Kidney epithelial cell (primary cell): ENCODE measurements around the gene AGBL3. TPM values are rescaled to one million over a fixed set of nuclear protein-coding genes. Genes with fewer than 3 reads are reported as not detected.
"Not testable (repeated sequence)": the region's sequence is repeated elsewhere in the genome, so short reads cannot be mapped to it uniquely, and the experiment has no call there.

Experiments
- DNase-seq: peaks from one replicate; pipeline ENCODE4 v3.0.0-alpha.2; 2010; ENCODE audit warnings: low read depth
- H3K27me3 ChIP-seq: 2 replicates; pipeline ENCODE4 v1.6.0; 2011; ENCODE audit warnings: low read length; ENCODE audit not compliant: control insufficient read depth, insufficient read depth
- H3K36me3 ChIP-seq: 2 replicates; pipeline ENCODE4 v1.5.1; 2011; ENCODE audit warnings: low read length; ENCODE audit not compliant: control insufficient read depth, insufficient read depth
- H3K4me3 ChIP-seq: 2 replicates; pipeline ENCODE4 v1.5.1; 2011; ENCODE audit warnings: low read depth, mild to moderate bottlenecking, control low read depth, low read length
- total RNA-seq: library from RNA; depleted of rRNA; stranded (reverse); fragments of >200 nt; gene quantifications from 2 replicates; pipeline ENCODE4 v1.2.3, GENCODE V29; 2015
- TF ChIP-seq, protein P1 (sequence below): IDR thresholded peaks from 2 replicates; pipeline ENCODE4 v1.5.1; 2011; ENCODE audit warnings: mild to moderate bottlenecking, moderate library complexity, low read length, control low read depth, inconsistent platforms; ENCODE audit not compliant: insufficient read depth, poor library complexity, severe bottlenecking

AGBL3 gene
- total RNA-seq, 1 donor from 2014 or later, result 1.6 TPM

DNA sequence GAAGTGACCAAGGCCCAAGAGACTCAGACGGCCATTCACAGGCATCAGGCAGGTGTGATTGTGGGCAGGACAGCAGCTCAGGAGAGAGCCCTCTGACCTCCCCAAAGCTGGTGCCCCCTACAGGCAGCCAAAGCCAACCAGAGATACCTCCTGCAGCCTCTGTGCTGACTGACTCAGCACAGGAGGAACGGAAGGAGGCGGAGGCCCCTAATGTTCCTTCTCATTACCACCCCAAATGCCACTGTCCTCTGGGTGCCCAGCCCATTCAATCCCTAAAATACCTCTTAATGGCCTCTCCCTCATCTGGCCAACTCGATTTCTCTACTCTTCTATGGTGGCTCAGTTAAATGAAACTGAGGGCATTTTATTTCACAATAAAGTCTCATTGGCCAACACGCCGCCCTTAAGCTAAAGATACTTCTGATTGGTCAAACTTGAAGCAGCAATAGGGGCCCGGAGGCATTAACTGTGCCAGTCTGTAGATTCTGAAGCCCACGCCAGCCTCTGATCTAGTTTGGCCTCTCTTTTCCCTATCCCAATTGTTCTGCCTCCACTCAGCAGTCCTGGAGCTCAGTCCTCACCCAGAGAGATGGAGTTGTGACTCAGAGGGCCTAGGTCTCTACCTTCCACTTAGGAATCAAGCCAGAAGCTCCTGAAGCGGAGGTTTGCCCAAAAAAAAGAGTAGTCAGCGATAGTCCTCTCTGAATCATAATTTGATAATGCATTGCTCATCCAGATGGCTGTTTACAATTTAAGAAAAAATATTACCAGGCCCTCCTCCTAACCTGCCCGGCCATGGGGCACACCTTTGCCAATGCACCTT, 183.0 kb downstream of the AGBL3 start:
- TF ChIP-seq, protein P1, sequence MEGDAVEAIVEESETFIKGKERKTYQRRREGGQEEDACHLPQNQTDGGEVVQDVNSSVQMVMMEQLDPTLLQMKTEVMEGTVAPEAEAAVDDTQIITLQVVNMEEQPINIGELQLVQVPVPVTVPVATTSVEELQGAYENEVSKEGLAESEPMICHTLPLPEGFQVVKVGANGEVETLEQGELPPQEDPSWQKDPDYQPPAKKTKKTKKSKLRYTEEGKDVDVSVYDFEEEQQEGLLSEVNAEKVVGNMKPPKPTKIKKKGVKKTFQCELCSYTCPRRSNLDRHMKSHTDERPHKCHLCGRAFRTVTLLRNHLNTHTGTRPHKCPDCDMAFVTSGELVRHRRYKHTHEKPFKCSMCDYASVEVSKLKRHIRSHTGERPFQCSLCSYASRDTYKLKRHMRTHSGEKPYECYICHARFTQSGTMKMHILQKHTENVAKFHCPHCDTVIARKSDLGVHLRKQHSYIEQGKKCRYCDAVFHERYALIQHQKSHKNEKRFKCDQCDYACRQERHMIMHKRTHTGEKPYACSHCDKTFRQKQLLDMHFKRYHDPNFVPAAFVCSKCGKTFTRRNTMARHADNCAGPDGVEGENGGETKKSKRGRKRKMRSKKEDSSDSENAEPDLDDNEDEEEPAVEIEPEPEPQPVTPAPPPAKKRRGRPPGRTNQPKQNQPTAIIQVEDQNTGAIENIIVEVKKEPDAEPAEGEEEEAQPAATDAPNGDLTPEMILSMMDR, result peak; percentile 60
- DNase-seq, result no peak
- H3K36me3 ChIP-seq, result peaks cover 2% of the 10 kb centered on the region
- no peaks in the 10 kb centered on the region for H3K27me3 ChIP-seq
- peak overlapping the region; percentile 91 for H3K4me3 ChIP-seq

DNA sequence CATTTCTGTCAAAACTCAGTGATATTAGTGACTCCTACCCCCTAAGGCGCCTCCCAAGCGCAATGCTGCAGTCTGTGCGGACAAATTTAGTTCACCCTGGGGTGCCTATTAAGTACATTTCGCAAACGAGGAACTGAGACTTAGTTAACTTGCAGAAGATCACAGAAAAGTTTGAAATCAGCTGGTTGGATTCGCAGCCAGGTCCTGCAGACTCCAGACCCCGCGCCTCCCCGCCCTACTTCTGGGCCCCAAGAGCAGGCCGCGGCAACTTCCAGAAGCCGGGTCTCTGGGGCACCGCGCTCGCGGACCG, 183.6 kb downstream of the AGBL3 start:
- Histone ChIP-seq H3K4me3 (peak overlapping the region; percentile 91), H3K27me3 (no peaks in the 10 kb centered on the region), H3K36me3 (peaks cover 2% of the 10 kb centered on the region)
- TF ChIP-seq, protein P1, result no peak
- DNase-seq, result no peak

DNA sequence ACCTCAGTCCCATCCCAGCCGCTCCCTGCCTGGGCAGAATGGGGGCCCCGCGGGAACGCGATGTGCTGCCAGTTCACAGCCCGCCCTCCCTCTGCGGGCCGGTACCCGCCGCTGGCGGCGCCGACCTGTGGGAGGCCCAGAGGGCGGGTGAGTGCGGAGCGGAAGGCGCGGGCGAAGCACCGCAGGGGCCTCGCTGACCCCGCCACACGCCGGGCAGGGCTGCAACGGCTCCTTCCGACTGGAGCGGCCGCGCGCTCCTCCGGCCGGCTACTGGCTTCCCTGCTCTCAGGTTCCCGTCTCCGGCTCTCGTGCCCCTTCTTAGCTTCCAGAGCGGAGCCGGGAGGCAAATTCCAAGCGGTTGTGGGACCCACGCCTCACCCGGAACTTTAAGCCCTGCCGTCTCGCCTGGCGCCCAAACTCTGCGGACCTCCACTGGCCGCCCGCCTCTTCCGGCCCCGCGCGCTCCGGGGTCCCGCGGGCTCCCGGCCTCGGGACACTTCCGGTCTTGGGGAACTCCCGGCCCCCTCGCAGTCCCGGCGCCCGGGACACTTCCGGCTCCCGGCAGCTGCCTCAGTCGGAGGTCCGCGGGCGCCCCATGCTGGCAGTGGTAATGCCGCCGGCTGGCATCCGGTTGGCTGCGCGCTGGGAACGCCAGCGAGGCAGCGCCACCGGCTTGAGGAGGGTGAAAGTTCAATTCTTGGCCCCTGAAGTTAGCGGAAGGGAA, 184.1 kb downstream of the AGBL3 start, which contains the start of gene CYREN:
Gene CYREN, minus strand, starts transcription at position 434 of the 724 bp plus-strand sequence. CDS start 1,785 bp downstream, outside the sequence.
- no peaks in the 10 kb centered on the region for H3K27me3 ChIP-seq
- peak within 1 kb of the TSS; percentile 91 for H3K4me3 ChIP-seq
- peak; percentile 75 for DNase-seq
- TF ChIP-seq, protein P1, result peak; percentile 71
- no peaks in the 10 kb centered on the region for H3K36me3 ChIP-seq

DNA sequence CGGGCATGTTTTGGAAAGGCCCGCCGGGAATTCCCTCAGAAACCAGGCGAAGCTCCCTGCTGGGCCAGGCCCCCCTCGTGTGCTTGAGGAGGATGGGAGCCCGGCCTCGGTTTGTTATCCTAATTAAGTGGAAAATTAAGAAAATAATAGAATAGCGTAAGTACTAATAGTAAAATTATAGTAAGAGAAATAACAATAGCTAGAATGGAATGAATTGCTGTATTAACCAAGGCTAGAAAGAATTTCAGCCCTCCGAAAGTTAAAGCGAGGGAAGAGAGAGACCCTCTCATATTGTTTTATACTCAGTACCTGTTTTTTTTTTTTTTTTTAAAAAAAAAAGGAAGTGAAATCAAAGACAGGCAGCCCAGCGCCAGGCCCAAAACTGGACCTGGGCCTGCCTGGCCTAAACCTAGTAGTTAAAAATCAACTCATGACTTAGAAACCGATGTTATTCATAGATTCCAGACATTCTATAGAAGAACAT, 184.7 kb downstream of the AGBL3 start:
- DNase-seq, H3K27me3 ChIP-seq, H3K36me3 ChIP-seq: not testable (repeated sequence)
- peak overlapping the region; percentile 91 for H3K4me3 ChIP-seq

DNA sequence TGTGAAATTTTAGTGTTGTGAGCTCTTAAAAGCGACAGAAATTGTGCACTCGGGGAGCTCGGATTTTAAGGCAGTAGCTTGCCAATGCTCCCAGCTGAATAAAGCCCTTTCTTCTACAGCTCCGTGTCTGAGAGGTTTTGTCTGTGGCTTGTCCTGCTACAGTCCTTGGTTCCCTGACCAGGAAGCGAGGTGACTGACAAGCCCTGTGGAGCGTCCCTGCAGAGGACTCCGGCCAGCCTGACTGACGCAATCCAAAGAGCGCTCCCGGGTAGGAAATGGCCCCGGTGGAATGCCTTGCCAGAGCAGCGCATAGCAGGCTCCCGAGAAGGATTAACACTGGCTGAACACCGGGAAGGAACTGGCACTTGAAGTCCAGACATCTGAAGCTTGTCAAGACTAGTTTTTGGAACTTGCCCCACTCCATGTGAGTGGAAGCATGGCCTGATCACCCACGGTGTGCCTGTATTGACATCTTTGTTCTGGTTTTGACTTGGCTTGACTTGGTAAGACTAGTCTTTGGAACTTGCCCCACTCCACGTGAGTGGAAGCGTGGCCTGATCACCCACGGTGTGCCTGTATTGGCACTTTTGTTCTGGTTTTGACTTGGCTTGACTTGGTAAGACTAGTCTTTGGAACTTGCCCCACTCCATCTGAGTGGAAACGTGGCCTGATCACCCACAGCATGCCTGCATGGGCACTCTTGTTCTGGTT, 185.4 kb downstream of the AGBL3 start:
- peak overlapping the region; percentile 44 for H3K4me3 ChIP-seq
- not testable (repeated sequence) for H3K27me3 ChIP-seq, H3K36me3 ChIP-seq, DNase-seq

DNA sequence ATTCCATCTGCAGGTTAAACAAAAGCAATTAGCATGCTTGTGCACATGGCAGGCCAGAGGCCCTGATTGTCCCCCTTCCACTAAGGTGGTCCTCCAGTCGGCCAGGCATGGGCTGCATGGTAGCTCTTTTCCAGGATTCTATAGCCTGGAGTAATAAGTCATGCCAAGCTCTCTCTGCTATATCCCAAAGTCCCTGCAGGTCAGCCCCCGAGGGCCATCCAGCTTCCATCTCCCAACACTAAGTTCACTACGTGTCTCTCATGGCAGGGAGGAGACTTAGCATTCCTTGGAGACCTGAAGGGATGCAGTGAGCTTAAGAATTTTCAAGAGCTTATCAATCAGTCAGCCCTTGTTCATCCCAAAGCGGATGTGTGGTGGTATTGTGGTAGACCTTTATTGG, 187.6 kb downstream of the AGBL3 start:
- DNase-seq, H3K4me3 ChIP-seq, H3K27me3 ChIP-seq, H3K36me3 ChIP-seq: not testable (repeated sequence)

DNA sequence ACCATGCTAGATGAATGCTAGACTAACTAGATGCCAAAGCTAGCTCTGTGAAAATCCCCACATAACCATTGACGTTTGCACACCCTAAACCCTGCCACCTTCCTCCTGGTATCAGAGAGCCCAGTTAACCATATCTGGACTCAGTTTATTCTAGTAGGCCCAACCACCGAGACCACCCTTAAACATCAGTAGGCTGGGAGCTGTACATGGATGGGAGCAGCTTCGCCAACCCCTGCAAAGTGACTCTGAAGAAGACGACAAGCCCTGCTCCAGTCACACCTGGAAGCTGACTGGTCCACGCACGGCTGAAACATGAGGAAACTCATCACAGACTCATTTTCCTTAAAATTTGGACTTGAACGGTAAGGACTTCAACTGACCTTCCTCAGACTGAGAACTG, 188.6 kb downstream of the AGBL3 start:
- TF ChIP-seq, protein P1, result no peak
- DNase-seq, result no peak
- no peaks in the 10 kb centered on the region for H3K36me3 ChIP-seq
- no peak overlapping the region for H3K4me3 ChIP-seq
- H3K27me3 ChIP-seq, result no peaks in the 10 kb centered on the region
